MM.1S (cell line): ENCODE data around the gene DDX55.

Experiments
- DNase-seq: peaks from one replicate; pipeline ENCODE4 v3.0.0-alpha.2; 2015
- H2AFZ ChIP-seq: fragments of 300-600 bp; sonication (generic); 2 replicates; pipeline ENCODE4 v1.6.0; 2016; ENCODE audit warnings: antibody characterized with exemption, low read length
- H3F3A ChIP-seq: fragments of 300-600 bp; sonication (generic); 2 replicates; pipeline ENCODE4 v1.6.1; 2016; ENCODE audit warnings: mild to moderate bottlenecking, antibody characterized with exemption, low read length, moderate library complexity, mixed read lengths; ENCODE audit not compliant: insufficient read depth
- H3K27ac ChIP-seq: fragments of 300-600 bp; sonication (generic); 2 replicates; pipeline ENCODE4 v1.5.1; 2016; ENCODE audit warnings: mild to moderate bottlenecking, low read length
- H3K27me3 ChIP-seq: fragments of 300-600 bp; sonication (generic); replicated peaks from 2 replicates; pipeline ENCODE4 v1.6.0; 2016; ENCODE audit warnings: low read length; ENCODE audit not compliant: insufficient read depth
- H3K36me3 ChIP-seq: fragments of 300-600 bp; sonication (generic); replicated peaks from 2 replicates; pipeline ENCODE4 v1.6.1; 2016; ENCODE audit warnings: mild to moderate bottlenecking, low read length, mixed read lengths; ENCODE audit not compliant: insufficient read depth
- H3K4me1 ChIP-seq: fragments of 300-600 bp; sonication (generic); 2 replicates; pipeline ENCODE4 v1.6.1; 2016; ENCODE audit warnings: low read length, mixed read lengths
- H3K4me2 ChIP-seq: fragments of 300-600 bp; sonication (generic); 2 replicates; pipeline ENCODE4 v1.6.0; 2016; ENCODE audit warnings: low read depth, low read length
- H3K4me3 ChIP-seq: fragments of 300-600 bp; sonication (generic); 2 replicates; pipeline ENCODE4 v1.5.1; 2016; ENCODE audit warnings: low read length, mixed read lengths
- H3K79me2 ChIP-seq: fragments of 300-600 bp; sonication (generic); 2 replicates; pipeline ENCODE4 v1.6.1; 2016; ENCODE audit warnings: mixed run types, low read length, mixed read lengths
- H3K9ac ChIP-seq: fragments of 300-600 bp; sonication (generic); 2 replicates; pipeline ENCODE4 v1.6.1; 2016; ENCODE audit warnings: low read length, mixed read lengths
- H3K9me2 ChIP-seq: fragments of 300-600 bp; sonication (generic); replicated peaks from 2 replicates; pipeline ENCODE4 v1.6.1; 2016; ENCODE audit warnings: mild to moderate bottlenecking, low read length, mixed read lengths; ENCODE audit not compliant: insufficient read depth
- H3K9me3 ChIP-seq: fragments of 300-600 bp; sonication (generic); replicated peaks from 2 replicates; pipeline ENCODE4 v1.6.1; 2016; ENCODE audit warnings: mild to moderate bottlenecking, low read length, mixed read lengths; ENCODE audit not compliant: insufficient read depth
- H4K20me1 ChIP-seq: fragments of 300-600 bp; sonication (generic); 2 replicates; pipeline ENCODE4 v1.6.1; 2016; ENCODE audit warnings: mild to moderate bottlenecking, low read length, moderate library complexity, mixed read lengths; ENCODE audit not compliant: insufficient read depth
- EZH2 ChIP-seq: fragments of 300-600 bp; sonication (generic); optimal IDR thresholded peaks from 2 replicates; pipeline ENCODE3; 2017; ENCODE audit warnings: low read depth, mild to moderate bottlenecking, antibody characterized with exemption, low read length, mixed read lengths
- EZH2phosphoT487 ChIP-seq: fragments of 300-600 bp; sonication (generic); IDR thresholded peaks from 2 replicates; pipeline ENCODE4 v1.6.1; 2018; ENCODE audit warnings: antibody characterized with exemption, low read length
- TF ChIP-seq, protein P1 (sequence below): fragments of 300-600 bp; sonication (generic); IDR thresholded peaks from 2 replicates; pipeline ENCODE4 v1.5.1; 2016; ENCODE audit warnings: antibody characterized with exemption, low read length, mixed read lengths

Gene DDX55

DNA sequence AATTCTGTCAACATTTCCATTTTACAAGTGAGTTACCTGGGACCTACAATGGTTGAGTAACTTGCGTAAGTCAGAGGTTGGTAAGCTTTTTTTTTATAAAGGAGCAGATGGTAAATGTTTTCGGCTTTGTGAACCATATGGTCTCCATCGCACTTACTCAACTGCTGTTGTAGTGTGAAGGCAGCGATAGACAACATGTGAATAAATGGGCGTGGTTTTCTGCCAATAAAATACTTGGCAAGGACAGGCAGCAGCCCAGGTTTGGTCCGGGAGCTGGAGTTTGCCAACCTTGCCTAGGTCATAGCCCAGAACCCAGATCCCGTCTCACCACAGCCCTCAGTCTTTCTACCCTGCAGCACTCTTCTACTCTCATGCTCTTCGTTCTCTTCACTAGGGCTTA, 6.3 kb downstream of the DDX55 start:
- no peaks in the 10 kb centered on the region for H3K9me2 ChIP-seq
- no peak overlapping the region for H3K4me2 ChIP-seq
- DNase-seq, result no peak
- no peaks in the 10 kb centered on the region for H3K4me1 ChIP-seq
- H2AFZ ChIP-seq, result no peak overlapping the region
- no peak overlapping the region for H3K4me3 ChIP-seq
- no peaks in the 10 kb centered on the region for H3K27me3 ChIP-seq
- H3K9me3 ChIP-seq, result no peaks in the 10 kb centered on the region
- H4K20me1 ChIP-seq, result no peaks in the 10 kb centered on the region
- H3F3A ChIP-seq, result no peaks in the 10 kb centered on the region
- H3K27ac ChIP-seq, result no peak overlapping the region
- 0 out of 2 replicates have a peak, but pooled peaks cover 5% of the 10 kb centered on the region for H3K36me3 ChIP-seq
- TF ChIP-seq EZH2, result no peak
- TF ChIP-seq EZH2phosphoT487, result no peak
- TF ChIP-seq, protein P1, sequence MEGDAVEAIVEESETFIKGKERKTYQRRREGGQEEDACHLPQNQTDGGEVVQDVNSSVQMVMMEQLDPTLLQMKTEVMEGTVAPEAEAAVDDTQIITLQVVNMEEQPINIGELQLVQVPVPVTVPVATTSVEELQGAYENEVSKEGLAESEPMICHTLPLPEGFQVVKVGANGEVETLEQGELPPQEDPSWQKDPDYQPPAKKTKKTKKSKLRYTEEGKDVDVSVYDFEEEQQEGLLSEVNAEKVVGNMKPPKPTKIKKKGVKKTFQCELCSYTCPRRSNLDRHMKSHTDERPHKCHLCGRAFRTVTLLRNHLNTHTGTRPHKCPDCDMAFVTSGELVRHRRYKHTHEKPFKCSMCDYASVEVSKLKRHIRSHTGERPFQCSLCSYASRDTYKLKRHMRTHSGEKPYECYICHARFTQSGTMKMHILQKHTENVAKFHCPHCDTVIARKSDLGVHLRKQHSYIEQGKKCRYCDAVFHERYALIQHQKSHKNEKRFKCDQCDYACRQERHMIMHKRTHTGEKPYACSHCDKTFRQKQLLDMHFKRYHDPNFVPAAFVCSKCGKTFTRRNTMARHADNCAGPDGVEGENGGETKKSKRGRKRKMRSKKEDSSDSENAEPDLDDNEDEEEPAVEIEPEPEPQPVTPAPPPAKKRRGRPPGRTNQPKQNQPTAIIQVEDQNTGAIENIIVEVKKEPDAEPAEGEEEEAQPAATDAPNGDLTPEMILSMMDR, result no peak
- H3K79me2 ChIP-seq, result peaks cover 32% of the 10 kb centered on the region
- H3K9ac ChIP-seq, result no peak overlapping the region

- no peak overlapping the region for H3K27ac ChIP-seq
- no peaks in the 10 kb centered on the region for H3K79me2 ChIP-seq
- H2AFZ ChIP-seq, result no peak overlapping the region
- TF ChIP-seq EZH2phosphoT487 (no peak), EZH2 (no peak)
- TF ChIP-seq, protein P1, result no peak
- H3K9me2 ChIP-seq, result no peaks in the 10 kb centered on the region
- DNase-seq, result no peak
- H4K20me1 ChIP-seq, result no peaks in the 10 kb centered on the region
- no peaks in the 10 kb centered on the region for H3K4me1 ChIP-seq
- no peak overlapping the region for H3K4me3 ChIP-seq
- no peaks in the 10 kb centered on the region for H3K27me3 ChIP-seq
- no peaks in the 10 kb centered on the region for H3F3A ChIP-seq
- no peaks in the 10 kb centered on the region for H3K36me3 ChIP-seq
- H3K9ac ChIP-seq, result no peak overlapping the region
- no peaks in the 10 kb centered on the region for H3K9me3 ChIP-seq
- no peak overlapping the region for H3K4me2 ChIP-seq
Observed at GRCh38 chr12:123614110-123614509, 12.2 kb downstream of the DDX55 start.

DNA sequence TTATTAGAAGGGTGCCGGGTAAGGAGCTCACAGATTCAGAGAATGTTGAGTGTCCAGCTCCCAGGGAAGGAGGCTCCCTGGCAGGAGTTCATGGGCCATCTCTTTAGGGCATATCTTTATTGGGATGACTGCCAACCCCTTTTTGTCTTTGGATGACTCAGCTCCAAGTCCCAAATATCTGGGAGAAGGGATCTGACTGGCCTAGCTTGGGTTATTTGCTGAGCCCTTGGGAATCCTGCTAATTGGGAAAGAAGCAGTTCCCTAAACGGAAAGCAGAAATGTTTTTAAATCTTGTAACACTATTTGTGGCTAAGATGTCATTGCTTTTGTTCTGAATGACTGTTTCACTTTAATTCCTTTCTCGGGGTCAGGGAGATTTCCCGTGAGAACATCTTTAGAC, 12.6 kb downstream of the DDX55 start:
- no peaks in the 10 kb centered on the region for H3K79me2 ChIP-seq
- H4K20me1 ChIP-seq, result no peaks in the 10 kb centered on the region
- DNase-seq, result no peak

More for the DNA sequence above, 12.6 kb downstream of the DDX55 start:
- Histone ChIP-seq H3K4me1 (no peaks in the 10 kb centered on the region), H3K4me2 (no peak overlapping the region), H3K36me3 (no peaks in the 10 kb centered on the region), H3K4me3 (no peak overlapping the region), H3K27me3 (no peaks in the 10 kb centered on the region), H2AFZ (no peak overlapping the region), H3K9me2 (no peaks in the 10 kb centered on the region), H3K9me3 (no peaks in the 10 kb centered on the region), H3K9ac (no peak overlapping the region), H3K27ac (no peak overlapping the region), H3F3A (no peaks in the 10 kb centered on the region)
- TF ChIP-seq, protein P1, result no peak
- TF ChIP-seq EZH2, result no peak
- no peak for TF ChIP-seq EZH2phosphoT487
